Measurements from ENCODE around the gene CASTOR1.

CASTOR1 gene

GRCh38 chr22:30308518-30309230 lies 19.4 kb upstream of the CASTOR1 start:
- no peak for TF ChIP-seq CTCF (IDR thresholded peaks at IDR 0.05)

GRCh38 chr22:30308093-30308492 lies 18.8 kb upstream of the CASTOR1 start:
- TF ChIP-seq CTCF (IDR thresholded peaks at IDR 0.05) = no peak

- no peak for TF ChIP-seq CTCF (IDR thresholded peaks at IDR 0.05)
Observed at GRCh38 chr22:30307041-30307574, 17.8 kb upstream of the CASTOR1 start.

GRCh38 chr22:30306627-30307011 lies 17.3 kb upstream of the CASTOR1 start:
- TF ChIP-seq CTCF (IDR thresholded peaks at IDR 0.05) = no peak

- TF ChIP-seq CTCF (IDR thresholded peaks at IDR 0.05) = no peak
Observed at GRCh38 chr22:30305906-30306626, 16.8 kb upstream of the CASTOR1 start.

- TF ChIP-seq CTCF (IDR thresholded peaks at IDR 0.05) = no peak
Observed at GRCh38 chr22:30305519-30305905, 16.2 kb upstream of the CASTOR1 start.

- no peak for TF ChIP-seq CTCF (IDR thresholded peaks at IDR 0.05)
Observed at GRCh38 chr22:30304495-30305244, 15.4 kb upstream of the CASTOR1 start.

All from LNCAP (cell line).